ENCODE data around the gene RNF114.

RNF114 gene

GRCh38 chr20:49907405-49908257 is 28.6 kb upstream of the RNF114 start:
- no peak for TF ChIP-seq CTCF (IDR thresholded peaks at IDR 0.05)

- TF ChIP-seq CTCF (IDR thresholded peaks at IDR 0.05), result no peak
Measured at GRCh38 chr20:49908258-49908565, 28.0 kb upstream of the RNF114 start.

GRCh38 chr20:49909499-49910339 is 26.5 kb upstream of the RNF114 start:
- no peak; the same call in 1 of the 2 replicates for TF ChIP-seq CTCF (IDR thresholded peaks at IDR 0.05)

GRCh38 chr20:49910340-49910706 is 25.9 kb upstream of the RNF114 start:
- no peak for TF ChIP-seq CTCF (IDR thresholded peaks at IDR 0.05)

- TF ChIP-seq CTCF (IDR thresholded peaks at IDR 0.05), result no peak
Measured at GRCh38 chr20:49913399-49914047, 22.7 kb upstream of the RNF114 start.

- TF ChIP-seq CTCF (IDR thresholded peaks at IDR 0.05), result no peak
Measured at GRCh38 chr20:49914310-49915117, 21.7 kb upstream of the RNF114 start.

- 0 out of 2 replicates have a peak, but pooled peaks have one; percentile 15 for TF ChIP-seq CTCF (IDR thresholded peaks at IDR 0.05)
Measured at GRCh38 chr20:49915118-49915379, 21.1 kb upstream of the RNF114 start.
